OCI-LY3 (cell line): ENCODE data around the gene ADAMTS7.
"Not testable (repeated sequence)": the region's sequence is repeated elsewhere in the genome, so short reads cannot be mapped to it uniquely, and the experiment has no call there.

Experiments
- H2AFZ ChIP-seq: fragments of 200-600, 300-600 bp; shearing (Covaris generic); 2 replicates; pipeline ENCODE4 v1.6.0; 2014; ENCODE audit warnings: antibody characterized with exemption, low read depth, low read length
- H3K27ac ChIP-seq: fragments of 200-600, 300-600 bp; sonication (generic); 2 replicates; pipeline ENCODE4 v1.5.1; 2014; ENCODE audit warnings: mild to moderate bottlenecking, low read length, moderate library complexity, mixed read lengths
- H3K27me3 ChIP-seq: fragments of 200-600, 300-600 bp; sonication (generic); 2 replicates; pipeline ENCODE4 v1.6.1; 2014; ENCODE audit warnings: low read depth, low read length, mixed read lengths
- H3K36me3 ChIP-seq: fragments of 200-600, 300-600 bp; sonication (generic); replicated peaks from 2 replicates; pipeline ENCODE3; 2014; ENCODE audit warnings: low read depth, low read length, mixed read lengths
- H3K4me1 ChIP-seq: fragments of 300-600, 200-600 bp; sonication (generic); 2 replicates; pipeline ENCODE4 v1.6.1; 2014; ENCODE audit warnings: low read length, mixed read lengths
- H3K4me2 ChIP-seq: fragments of 200-600, 300-600 bp; sonication (generic); 2 replicates; pipeline ENCODE4 v1.6.1; 2014; ENCODE audit warnings: low read length, mixed read lengths
- H3K4me3 ChIP-seq: fragments of 300-600, 200-600 bp; sonication (generic); 2 replicates; pipeline ENCODE4 v1.5.1; 2014; ENCODE audit warnings: antibody characterized with exemption, mild to moderate bottlenecking, low read length, moderate library complexity
- H3K79me2 ChIP-seq: fragments of 300-600, 200-600 bp; shearing (Covaris generic); 2 replicates; pipeline ENCODE4 v1.6.1; 2014; ENCODE audit warnings: mild to moderate bottlenecking, low read length, mixed read lengths
- H3K9ac ChIP-seq: fragments of 300-600, 200-600 bp; shearing (Covaris generic); 2 replicates; pipeline ENCODE4 v1.6.0; 2014; ENCODE audit warnings: mild to moderate bottlenecking, low read length, moderate library complexity
- H3K9me3 ChIP-seq: fragments of 200-600, 300-600 bp; shearing (Covaris generic); 2 replicates; pipeline ENCODE4 v1.6.1; 2014; ENCODE audit warnings: low read length, mixed read lengths; ENCODE audit not compliant: insufficient read depth
- H4K20me1 ChIP-seq: fragments of 200-600, 300-600 bp; sonication (generic); 2 replicates; pipeline ENCODE4 v1.6.1; 2016; ENCODE audit warnings: low read length, mixed read lengths; ENCODE audit not compliant: insufficient read depth
- CTCF ChIP-seq: fragments of 200-600, 300-600 bp; sonication (generic); IDR thresholded peaks from 2 replicates; pipeline ENCODE4 v1.5.1; 2014; ENCODE audit warnings: antibody characterized with exemption, low read length, low read depth
- EZH2phosphoT487 ChIP-seq: fragments of 200-600 bp; shearing (Covaris generic); IDR thresholded peaks from 2 replicates; pipeline ENCODE4 v1.6.1; 2018; ENCODE audit warnings: antibody characterized with exemption, mixed run types, low read depth

ADAMTS7 gene

GRCh38 chr15:78727561-78727960 is 83.7 kb downstream of the ADAMTS7 start:
- Histone ChIP-seq H3K9me3 (no peaks in the 10 kb centered on the region), H4K20me1 (no peaks in the 10 kb centered on the region), H3K4me1 (no peaks in the 10 kb centered on the region), H3K36me3 (no peaks in the 10 kb centered on the region), H3K79me2 (no peaks in the 10 kb centered on the region), H3K4me2 (no peak overlapping the region), H2AFZ (no peak overlapping the region), H3K9ac (no peak overlapping the region), H3K27ac (no peak overlapping the region), H3K27me3 (no peaks in the 10 kb centered on the region), H3K4me3 (no peak overlapping the region)
- TF ChIP-seq EZH2phosphoT487, result no peak
- TF ChIP-seq CTCF, result no peak

GRCh38 chr15:78726870-78727551 is 84.3 kb downstream of the ADAMTS7 start:
- no peaks in the 10 kb centered on the region for H3K27me3 ChIP-seq
- TF ChIP-seq CTCF (no peak), EZH2phosphoT487 (no peak)
- no peak overlapping the region for H3K9ac ChIP-seq
- H3K4me2 ChIP-seq, result no peak overlapping the region
- no peaks in the 10 kb centered on the region for H3K9me3 ChIP-seq
- no peaks in the 10 kb centered on the region for H3K79me2 ChIP-seq
- no peak overlapping the region for H3K4me3 ChIP-seq
- no peaks in the 10 kb centered on the region for H3K4me1 ChIP-seq
- H3K27ac ChIP-seq, result no peak overlapping the region
- no peaks in the 10 kb centered on the region for H3K36me3 ChIP-seq
- H4K20me1 ChIP-seq, result no peaks in the 10 kb centered on the region
- H2AFZ ChIP-seq, result no peak overlapping the region

- peaks cover 10% of the 10 kb centered on the region for H3K27me3 ChIP-seq
- not testable (repeated sequence) for H3K9me3 ChIP-seq, H3K4me3 ChIP-seq, H3K36me3 ChIP-seq, H3K79me2 ChIP-seq, H2AFZ ChIP-seq, H3K4me1 ChIP-seq, H3K9ac ChIP-seq, H3K4me2 ChIP-seq, H3K27ac ChIP-seq, H4K20me1 ChIP-seq
Measured at GRCh38 chr15:78719819-78720450, 91.3 kb downstream of the ADAMTS7 start.

- Histone ChIP-seq H3K9me3 (no peaks in the 10 kb centered on the region), H3K79me2 (no peaks in the 10 kb centered on the region), H3K4me3 (no peak overlapping the region), H3K4me2 (no peak overlapping the region), H3K36me3 (no peaks in the 10 kb centered on the region), H4K20me1 (no peaks in the 10 kb centered on the region), H3K4me1 (peaks cover 4% of the 10 kb centered on the region; the same call in 1 of the 2 replicates), H3K9ac (no peak overlapping the region), H3K27ac (no peak overlapping the region), H3K27me3 (peaks cover 10% of the 10 kb centered on the region), H2AFZ (no peak overlapping the region)
- TF ChIP-seq EZH2phosphoT487 (no peak), CTCF (no peak)
Measured at GRCh38 chr15:78718837-78719236, 92.4 kb downstream of the ADAMTS7 start.
